WI38 (cell line): ENCODE results near the gene BCS1L.
A peak's percentile ranks its signal among the peaks of the same experiment; 100 is the strongest.

Source experiments
- H3K4me3 ChIP-seq: 2 replicates; pipeline ENCODE4 v1.5.1; 2011; ENCODE audit warnings: low read depth, mild to moderate bottlenecking, control low read depth, low read length
- TF ChIP-seq, protein P1 (sequence below): IDR thresholded peaks from 2 replicates; pipeline ENCODE4 v1.5.1; 2012; ENCODE audit warnings: low read depth, mild to moderate bottlenecking, control low read depth, low read length

Gene BCS1L

DNA sequence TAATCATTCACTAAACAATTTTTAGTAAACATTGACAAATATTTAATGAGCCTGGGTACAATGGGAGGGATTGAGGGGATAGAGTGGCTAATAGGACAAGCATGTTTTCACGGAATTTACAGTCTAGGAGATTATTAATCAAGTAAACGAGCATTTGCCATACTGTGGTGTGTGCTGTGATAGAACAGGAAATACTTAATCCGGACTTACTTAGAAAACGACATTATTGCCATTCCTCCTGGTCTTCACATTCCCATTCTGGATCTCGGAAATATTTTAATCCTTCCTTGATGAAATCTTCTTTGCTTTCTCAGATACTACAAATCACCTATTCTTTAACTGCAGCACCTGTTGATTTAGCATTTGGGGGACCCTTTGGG is 52.1 kb downstream of the BCS1L start:
- TF ChIP-seq, protein P1, sequence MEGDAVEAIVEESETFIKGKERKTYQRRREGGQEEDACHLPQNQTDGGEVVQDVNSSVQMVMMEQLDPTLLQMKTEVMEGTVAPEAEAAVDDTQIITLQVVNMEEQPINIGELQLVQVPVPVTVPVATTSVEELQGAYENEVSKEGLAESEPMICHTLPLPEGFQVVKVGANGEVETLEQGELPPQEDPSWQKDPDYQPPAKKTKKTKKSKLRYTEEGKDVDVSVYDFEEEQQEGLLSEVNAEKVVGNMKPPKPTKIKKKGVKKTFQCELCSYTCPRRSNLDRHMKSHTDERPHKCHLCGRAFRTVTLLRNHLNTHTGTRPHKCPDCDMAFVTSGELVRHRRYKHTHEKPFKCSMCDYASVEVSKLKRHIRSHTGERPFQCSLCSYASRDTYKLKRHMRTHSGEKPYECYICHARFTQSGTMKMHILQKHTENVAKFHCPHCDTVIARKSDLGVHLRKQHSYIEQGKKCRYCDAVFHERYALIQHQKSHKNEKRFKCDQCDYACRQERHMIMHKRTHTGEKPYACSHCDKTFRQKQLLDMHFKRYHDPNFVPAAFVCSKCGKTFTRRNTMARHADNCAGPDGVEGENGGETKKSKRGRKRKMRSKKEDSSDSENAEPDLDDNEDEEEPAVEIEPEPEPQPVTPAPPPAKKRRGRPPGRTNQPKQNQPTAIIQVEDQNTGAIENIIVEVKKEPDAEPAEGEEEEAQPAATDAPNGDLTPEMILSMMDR, result no peak
- peak overlapping the region; percentile 92 for H3K4me3 ChIP-seq
